Astrocyte (in vitro differentiated cells and primary cell): Measurements from ENCODE around the gene TMEM154.

ENCODE experiments used
- CTCF ChIP-seq: IDR thresholded peaks from 2 replicates; pipeline ENCODE4 v1.5.1; 2011; ENCODE audit warnings: low read depth, mild to moderate bottlenecking, inconsistent platforms, low read length, moderate library complexity; ENCODE audit not compliant: insufficient read depth
- EZH2 ChIP-seq: IDR thresholded peaks from 2 replicates; pipeline ENCODE4 v1.6.1; 2012; ENCODE audit warnings: mild to moderate bottlenecking, low read length, inconsistent platforms; ENCODE audit not compliant: insufficient read depth

- TF ChIP-seq CTCF (no peak), EZH2 (no peak)
Observed at GRCh38 chr4:152698089-152698499, 18.3 kb upstream of the TMEM154 start.
